Ammon's horn (tissue), 1 donor: ENCODE data around the gene CCR7.

Experiments used
- DNase-seq: peaks from one replicate; pipeline ENCODE4 v3.0.0-alpha.2; 2016; ENCODE audit warnings: low spot score

Gene CCR7

DNA sequence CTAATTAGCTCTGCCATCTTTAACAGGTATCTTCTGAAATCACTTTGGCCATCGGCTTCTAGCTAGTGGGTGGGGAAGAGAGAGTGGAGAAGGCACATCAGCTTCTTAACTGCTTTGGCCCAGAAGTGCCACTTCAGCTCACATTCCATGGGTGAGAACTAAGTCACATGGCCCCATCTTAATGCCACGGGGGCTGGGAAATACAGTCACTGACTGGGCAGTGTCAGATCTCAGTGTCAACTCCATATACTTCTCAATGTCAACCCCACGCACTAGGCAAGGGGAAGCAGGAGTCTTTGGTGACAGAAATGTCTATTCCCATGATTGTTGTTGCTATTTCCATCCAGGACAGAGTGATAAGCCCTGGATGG, 29.4 kb downstream of the CCR7 start:
- no peak for DNase-seq

DNA sequence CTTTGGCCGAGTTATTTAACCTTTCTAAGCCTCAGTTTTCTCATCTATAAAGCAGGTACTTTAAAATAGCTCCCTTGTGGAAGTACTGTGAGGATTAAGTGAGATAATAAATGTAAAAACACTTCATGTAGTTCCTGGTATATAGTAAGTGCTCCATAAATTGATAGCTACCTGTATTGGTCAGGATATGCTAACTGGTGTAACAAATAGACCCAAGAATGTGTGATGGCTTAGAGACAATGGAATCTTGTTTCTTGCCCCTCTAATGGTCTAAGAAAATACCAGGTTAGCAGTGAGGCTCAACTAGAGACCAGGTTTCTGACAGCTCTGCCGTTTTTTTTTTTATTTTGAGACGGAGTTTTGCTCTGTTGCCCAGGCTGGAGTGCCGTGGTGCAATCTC, 29.8 kb downstream of the CCR7 start:
- no peak for DNase-seq

DNA sequence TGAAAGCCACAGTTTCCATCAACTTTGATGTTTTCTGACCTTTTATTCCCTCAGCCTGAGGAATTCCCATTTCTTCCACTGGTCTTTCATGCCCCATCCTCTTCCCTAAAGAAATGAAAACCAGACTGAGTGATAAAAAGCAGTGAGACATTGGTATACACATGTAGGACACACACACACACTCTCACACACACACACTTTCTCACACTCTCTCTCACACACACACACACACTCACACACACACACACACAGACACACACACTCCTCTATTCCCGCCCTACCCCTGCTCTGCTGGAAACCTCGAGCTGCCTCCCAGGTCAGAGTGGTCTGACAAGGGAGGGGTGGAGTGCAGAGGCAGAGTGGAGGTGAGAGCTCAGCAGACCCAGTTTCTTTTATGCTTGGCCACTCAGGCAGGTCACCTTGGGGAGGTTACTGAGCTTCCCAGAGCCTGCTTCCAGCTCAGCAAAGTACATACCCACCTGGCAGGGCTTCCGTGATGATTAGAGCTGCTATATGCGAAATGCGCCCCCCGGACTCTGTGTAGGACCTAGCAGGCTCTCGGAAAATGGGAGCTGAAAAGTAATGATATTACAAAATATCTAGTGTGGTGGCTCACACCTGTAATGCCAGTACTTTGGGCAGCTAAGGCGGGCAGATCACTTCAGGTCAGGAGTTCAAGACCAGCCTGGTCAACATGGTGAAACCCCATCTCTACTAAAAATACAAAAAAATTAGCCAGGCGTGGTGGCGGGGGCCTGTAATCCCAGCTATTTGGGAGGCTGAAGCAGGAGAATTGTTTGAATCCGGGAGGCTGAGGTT, 30.7 kb downstream of the CCR7 start:
- DNase-seq: no peak

DNA sequence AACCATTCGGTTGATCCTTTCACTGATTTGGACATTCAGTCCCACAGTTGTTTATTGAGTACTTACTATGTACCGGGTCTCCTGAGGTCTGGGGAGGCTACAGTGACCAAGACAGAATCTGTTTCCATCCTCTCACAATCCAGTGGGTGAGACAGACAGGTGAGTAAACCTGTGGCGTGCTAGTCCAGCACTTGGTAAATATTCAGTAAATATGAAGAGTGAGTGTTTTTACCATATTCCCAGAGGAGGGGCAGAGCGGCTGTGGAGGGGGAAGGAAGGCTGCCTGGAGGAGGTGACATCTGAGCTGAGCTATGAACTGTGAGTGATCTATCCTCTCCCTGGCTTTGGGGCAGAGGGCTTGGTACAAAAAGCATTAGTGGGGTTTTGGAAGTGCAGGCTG, 31.4 kb downstream of the CCR7 start:
- no peak for DNase-seq

DNA sequence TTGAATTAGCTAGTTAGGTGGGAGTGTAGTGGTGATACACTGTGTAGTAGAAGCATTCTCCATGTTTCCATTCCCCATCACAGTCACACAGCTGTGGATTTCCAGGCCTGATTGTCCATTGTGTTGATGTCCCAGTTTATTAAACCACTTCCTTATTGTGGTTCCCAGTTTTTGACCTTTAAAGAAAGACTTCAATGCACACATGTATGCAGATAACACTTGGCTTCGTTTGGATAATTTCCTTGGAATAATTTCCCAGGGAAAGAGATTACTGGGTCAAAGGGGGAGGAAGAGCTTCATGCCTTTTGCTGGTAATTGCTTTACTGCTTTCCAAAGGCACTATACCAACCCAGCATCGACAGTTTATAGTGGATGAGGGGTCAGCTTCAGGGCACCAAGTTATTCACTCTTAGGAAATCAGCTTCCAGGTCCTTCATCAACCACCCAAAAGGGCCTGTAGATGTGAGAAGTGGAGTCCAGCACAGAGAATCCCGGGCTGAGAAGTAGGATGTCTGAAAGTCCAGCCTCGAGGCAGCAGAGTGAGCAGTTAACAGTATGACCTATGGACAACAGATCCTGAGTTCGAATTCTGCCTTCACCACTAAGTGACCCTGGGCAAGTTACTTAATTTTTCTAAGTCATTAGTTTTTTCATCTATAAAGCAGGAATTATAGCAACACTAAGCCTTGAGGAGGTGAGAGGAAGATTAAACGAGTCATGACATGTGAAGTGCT, 32.6 kb downstream of the CCR7 start:
- DNase-seq: no peak

DNA sequence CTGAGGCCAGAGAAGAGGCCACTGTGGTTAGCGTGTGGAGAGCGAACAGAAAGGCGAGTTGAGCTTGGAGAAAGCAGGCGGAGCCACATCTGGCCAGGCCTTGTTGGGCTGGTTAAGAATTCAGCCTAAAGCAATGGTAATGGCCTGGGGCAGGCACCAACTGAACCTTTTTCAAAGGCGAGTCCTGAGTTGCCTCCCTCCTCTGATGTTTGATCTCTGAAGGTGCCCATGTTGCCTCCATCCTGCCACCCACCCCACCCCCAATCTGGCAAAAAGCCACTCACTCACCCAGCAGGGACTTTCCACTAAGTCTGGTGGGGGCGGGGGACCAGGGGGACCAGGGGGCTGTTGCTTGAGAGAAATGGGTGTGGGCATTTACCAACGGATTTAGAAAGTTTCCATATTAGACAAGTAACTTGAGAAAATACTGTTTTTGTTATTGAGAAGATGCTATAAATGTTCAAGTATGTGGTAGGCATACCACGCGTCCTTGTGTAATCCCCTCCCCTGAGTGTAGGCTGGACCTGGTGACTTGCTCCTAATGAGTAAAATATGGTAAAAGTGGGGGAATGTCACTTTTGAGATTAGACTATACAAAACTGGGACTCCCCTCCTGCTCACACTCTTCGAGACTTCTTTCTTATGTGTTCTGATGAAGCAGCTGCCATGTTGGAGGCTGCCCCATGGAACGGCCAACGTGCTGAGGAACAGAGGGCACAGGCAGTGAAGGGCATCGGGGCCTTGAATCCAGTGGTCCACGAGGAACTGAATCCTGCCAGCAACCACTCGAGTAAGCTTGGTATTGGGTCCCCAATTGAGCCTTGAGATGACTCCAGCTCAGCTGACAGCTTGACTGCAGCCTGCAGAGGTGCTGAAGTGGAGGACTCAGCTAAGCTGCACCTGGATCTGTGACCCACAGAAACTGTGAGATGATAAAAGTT, 34.0 kb downstream of the CCR7 start:
- DNase-seq: no peak

GRCh38 chr17:40530531-40530994, 34.7 kb downstream of the CCR7 start:
- no peak for DNase-seq

- no peak for DNase-seq
Observed at GRCh38 chr17:40529991-40530390, 35.3 kb downstream of the CCR7 start.

DNA sequence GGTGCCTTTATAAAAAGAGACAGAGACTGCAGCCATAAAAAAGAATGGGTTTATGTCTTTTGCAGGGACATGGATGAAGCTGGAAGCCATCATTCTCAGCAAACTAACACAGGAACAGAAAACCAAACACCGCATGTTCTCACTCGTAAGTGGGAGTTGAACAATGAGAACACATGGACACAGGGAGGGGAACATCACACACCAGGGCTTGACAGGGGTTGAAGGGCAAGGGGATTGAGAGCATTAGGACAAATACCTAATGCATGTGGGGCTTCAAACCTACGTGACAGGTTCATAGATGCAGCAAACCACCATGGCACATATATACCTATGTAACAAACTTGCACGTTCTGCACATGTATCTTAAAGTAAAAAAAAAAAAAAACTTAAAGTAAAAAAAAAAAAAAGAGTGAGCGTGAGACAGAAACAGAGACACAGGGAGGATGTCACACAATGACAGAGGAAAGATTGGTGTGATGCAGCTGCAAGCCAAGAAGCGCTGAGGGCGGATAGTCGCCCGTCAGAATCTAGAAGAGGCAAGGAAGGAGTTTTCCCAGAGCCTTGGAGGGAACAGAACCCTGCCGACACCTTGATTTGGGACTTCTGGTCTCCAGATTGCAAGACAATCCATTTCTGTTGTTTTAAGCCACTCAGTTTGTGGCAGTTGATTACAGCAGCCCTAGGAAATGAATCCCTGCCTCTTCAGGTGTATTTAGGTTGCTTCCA, 36.4 kb downstream of the CCR7 start:
- DNase-seq: no peak

DNA sequence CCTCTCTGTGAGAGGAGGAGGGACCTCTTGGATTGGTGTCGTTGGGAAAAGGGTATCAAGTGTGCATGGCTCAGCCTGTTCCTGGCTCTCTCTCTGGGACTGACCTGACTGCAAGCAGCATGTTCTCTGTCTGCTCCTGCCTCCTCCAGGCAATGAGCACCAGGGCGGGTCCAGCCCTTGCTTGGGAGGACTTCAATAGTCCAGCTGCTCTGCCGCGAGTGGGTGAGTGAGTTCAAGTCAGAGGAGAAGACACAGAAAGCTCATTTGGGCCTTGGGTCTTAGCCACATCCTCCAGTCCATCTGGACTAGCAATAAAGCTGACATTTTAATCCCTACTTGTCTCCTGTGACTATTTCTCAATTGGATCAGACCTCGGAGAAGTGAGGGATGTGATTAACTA, 38.6 kb downstream of the CCR7 start:
- DNase-seq: no peak

- DNase-seq: no peak
Observed at GRCh38 chr17:40525294-40525693, 40.0 kb downstream of the CCR7 start.

DNA sequence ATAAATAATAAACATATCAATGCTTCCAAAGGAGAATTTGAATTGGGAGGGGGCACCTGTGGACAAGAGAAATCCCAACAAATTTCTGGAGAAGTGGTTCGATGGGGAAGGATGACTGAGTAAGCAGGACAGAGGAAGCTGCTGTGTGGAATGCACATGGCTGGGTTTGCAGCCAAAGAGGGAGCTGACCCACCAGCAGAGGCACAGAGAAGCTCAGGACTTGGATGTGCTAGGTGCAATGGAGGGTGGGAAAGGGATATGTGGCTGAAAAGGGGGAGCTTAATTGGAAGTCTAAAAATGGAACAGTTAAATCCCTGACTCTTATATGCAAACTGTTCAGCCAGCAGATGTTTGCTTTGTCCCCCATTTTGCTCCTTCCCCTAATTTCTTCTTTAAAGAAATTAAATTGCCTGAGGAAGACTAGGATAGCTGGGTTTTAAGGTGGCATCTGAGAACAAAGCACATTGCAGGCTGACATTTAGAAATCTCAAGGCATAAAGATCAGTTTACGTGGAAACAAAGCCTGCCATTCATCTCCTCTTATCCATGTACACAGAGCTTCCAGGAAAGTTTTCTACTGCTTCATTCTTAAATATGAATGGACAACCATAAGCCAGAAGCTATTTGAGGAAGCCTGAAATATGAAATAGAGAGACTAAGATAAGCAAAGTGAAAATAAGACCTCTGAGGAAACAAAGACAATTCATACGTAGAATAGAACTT, 40.9 kb downstream of the CCR7 start:
- no peak for DNase-seq

- DNase-seq: no peak
Observed at GRCh38 chr17:40522961-40523310, 42.3 kb downstream of the CCR7 start.

GRCh38 chr17:40522250-40522960, 42.9 kb downstream of the CCR7 start:
- DNase-seq: no peak

- no peak for DNase-seq
Observed at GRCh38 chr17:40520991-40521453, 44.2 kb downstream of the CCR7 start.

- DNase-seq: no peak
Observed at GRCh38 chr17:40519089-40519775, 46.0 kb downstream of the CCR7 start.

DNA sequence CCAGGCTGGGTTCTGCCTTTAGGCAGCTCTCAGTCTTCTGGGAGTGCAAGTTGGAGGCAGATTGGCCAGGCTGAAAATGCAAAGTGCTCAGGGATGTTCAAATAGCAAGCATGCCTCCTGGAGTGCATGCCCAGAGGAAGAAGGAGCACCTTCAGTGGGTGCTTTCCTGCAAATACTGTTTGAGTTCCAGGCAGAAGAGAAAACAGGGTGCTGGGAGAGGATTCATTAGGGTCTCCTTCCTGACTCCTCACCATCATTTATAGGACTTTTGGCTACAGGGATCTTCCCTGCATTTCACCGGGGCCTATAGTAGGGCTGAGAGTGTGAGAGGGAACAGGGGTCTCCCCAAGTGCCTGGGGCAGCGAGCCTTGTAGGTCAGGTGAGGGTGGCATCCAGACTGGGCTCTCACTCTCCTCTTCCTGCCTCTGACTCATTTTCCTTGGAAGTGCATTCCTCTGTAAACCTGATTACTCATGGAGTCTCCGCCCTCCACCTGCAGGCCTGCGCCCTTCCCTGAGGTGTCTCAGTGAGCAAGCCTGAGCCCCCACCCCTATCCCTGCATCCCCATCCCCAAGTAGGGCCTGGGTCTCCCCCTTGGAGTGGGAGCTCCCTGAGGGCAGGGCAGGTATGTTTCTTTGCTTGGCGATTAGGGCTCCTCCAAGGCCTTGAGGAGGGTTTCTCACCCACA, 46.7 kb downstream of the CCR7 start:
- no peak for DNase-seq

GRCh38 chr17:40517981-40518380, 47.3 kb downstream of the CCR7 start:
- DNase-seq: no peak

- no peak for DNase-seq
Observed at GRCh38 chr17:40517286-40517662, 48.0 kb downstream of the CCR7 start.
